Stimulated activated CD8-positive, alpha-beta memory T cell treated with anti-CD3 and anti-CD28 coated beads, Interleukin-12 subunit alpha, Interleukin-12 subunit beta, amount 100 ng/mL, for 24 hours (primary cell): ENCODE results near the gene TMTC4.
"Not testable (repeated sequence)": the region's sequence is repeated elsewhere in the genome, so short reads cannot be mapped to it uniquely, and the experiment has no call there.

Experiments
- DNase-seq: peaks from one replicate; pipeline ENCODE4 v3.0.0-alpha.2; 2020; ENCODE audit errors: extremely low read depth

Gene TMTC4

DNA sequence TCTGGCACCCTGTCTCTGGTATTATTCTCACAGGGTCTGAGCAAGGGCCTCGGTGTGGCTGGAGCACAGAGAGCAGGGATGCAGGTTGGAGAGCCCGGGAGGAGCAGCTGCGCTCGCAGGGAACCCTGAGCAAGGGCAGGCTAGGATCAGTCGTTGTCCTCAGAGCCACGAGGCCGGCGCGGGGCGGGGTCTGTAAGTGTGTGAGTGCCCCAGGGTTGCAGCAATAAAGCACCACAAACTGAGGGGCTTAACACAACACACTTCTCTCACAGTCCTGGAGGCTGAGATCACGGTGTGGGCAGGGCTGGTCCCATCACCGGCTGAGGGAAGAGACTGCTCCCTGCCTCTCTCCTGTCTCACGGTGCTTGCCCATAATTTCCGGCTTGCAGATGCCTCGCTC lies 47.5 kb downstream of the TMTC4 start:
- DNase-seq = no peak

DNA sequence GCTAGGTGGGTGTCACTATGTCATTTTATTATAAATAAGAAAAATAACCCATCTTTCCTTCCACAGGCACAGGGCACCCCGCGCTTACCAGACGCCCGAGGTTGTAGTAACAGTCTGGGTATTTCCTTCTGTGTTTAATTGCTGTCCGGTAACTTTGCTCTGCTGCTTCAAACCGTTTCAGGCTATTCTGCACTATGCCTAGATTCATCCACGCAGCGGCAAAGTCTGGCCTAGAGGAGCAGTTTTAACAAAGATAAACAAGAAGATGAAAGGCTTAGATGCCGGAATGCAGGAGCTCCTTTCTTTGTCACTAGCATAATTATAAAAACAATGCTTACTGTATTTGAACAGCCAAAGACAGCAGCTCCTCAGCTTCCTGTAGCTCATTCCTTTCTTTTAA lies 49.1 kb downstream of the TMTC4 start:
- no peak for DNase-seq

DNA sequence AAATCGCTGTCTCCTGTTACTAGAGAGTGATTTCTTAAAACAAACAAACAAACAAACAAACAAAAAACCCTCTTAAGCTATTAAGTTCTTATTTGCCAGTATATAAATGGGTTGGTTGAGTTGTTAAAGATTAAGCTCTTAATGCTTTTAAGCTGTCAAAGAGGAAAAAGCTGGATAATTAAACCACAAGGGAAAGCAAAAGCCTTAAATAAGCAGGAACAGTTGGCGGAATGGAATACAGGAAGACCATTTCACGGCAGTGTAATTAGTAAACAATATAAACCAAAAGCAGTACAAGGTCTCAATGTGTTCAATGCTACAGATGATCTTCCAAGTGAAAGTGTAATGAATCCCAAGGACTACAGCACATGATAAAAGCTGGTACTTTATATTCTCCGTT lies 53.8 kb downstream of the TMTC4 start:
- DNase-seq = no peak

DNA sequence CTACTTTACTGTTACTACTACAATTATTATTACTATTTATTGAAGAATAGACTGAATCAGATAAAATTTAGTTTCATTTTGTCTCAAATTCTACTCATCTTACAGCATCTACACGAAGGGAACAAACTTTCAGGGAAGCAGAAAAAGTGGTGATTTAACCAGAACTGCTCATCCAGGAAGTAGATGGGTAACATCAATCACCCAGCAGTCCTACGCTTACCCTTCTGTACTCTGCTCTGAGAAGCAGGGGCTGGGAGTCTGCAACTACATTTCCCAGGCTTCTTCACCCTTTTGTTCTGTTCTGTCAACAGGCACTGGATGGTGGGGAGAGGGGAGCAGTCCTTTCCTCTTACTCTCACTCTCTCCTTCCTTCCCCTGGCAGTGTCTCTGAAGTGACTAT lies 54.7 kb downstream of the TMTC4 start:
- no peak for DNase-seq

DNA sequence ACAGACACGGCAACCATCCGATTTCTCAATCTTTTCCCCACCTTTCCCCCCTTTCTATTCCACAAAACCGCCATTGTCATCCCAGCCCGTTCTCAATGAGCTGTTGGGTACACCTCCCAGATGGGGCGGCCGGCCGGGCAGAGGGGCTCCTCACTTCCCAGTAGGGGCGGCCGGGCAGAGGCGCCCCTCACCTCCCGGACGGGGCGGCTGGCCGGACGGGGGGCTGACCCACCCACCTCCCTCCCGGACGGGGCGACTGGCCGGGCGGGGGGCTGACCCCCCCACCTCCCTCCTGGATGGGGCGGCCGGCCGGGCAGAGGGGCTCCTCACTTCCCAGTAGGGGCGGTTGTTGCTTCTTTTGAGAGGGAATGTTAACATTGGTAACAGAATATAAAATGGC lies 55.7 kb downstream of the TMTC4 start:
- not testable (repeated sequence) for DNase-seq

DNA sequence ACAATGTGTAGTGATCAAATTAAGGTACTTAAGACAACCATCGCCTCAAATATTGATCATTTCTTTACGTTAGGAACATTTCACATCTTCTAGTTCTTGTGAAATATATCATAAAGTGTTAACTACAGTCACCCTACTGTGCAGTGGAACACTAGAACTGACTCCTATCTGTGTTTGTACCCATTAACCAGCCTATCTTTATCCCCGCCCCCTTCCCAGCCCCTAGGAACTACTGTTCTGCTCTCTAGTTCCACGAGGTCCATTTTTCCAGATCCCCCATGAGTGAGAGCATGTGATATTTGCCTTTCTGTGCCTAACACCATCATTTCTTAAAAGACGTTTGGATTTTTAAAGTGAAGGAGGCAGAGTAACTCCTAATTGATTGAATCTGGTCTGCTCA lies 61.6 kb downstream of the TMTC4 start:
- no peak for DNase-seq

DNA sequence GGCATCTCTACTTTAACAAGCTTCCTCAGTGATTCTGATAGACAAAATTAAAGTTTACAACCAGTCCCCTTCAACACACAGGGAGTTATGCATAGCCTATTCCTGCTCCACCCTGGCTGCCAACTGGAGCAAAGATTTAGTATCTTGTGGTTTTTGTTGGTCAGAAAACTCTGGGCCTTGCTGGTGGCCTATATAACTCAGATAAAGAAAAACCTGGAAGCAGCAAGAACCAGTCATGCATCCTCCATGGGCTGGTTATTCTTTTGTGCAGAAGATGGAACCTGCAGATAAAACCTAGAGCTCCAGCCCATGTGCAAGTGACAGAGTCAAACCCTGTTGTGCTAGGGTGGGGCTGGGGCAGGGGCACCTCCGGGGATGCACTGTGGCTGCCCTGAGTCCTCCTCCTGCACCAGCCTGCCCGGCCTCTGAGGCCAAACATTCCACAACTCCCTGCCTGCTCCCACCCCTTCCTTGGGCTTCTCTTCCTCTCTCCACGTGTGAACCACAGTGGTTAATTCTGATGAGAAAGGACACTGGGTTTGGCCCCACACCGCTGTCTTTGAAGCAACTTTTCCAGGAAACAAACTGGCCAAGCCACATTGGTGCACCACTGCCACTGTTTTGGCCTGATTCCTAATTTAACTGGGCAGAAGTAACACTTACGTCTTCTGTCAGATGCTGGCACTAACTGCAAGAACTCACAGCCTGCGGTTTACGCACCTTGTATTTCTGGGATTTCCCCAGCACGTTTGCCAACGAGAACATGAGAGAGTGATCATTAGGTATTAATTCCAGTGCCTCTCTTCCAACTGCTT lies 62.7 kb downstream of the TMTC4 start:
- no peak for DNase-seq

DNA sequence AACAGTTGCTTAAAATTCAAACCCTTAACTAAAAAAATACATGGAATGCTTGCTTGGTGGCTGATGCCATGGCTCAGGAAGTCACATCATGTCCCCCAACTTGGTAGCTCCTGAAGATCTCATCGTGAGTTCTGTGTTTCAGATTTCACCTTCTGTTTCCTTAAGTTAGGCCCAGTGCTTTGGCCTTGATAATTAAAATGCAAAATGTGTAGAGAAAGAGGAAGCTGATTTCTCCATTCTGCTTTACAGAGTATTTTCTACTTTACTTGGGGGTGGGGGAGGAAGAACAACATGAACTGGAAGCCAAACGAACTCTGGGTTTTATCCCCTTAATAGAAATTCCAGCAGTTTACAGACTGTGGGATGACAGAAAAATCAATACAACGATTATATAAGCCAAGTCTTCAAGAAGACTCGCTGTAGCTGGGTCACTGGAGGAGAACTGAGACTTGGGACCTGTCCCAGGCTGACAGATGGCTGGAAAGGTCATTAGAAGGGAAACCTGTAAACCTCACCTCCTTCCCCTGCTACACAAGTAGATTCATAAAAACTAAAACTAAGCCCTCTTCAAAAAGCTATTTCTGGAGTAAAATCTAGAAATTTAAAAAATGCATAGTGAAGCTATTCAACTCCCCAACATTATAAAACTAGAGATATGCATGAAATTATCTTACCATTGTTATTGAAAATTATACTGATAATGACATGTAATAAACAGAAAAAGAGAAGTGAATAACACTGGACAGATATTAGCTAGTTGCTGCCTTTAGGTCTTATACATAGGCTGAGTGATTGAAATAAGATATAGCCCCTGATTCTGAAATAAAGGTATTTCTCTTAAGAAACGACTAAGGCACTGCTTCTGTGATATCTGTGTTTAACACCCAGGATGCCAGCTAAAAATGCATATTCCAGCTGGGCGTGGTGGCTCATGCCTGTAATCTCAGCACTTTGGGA lies 63.9 kb downstream of the TMTC4 start:
- DNase-seq = no peak

DNA sequence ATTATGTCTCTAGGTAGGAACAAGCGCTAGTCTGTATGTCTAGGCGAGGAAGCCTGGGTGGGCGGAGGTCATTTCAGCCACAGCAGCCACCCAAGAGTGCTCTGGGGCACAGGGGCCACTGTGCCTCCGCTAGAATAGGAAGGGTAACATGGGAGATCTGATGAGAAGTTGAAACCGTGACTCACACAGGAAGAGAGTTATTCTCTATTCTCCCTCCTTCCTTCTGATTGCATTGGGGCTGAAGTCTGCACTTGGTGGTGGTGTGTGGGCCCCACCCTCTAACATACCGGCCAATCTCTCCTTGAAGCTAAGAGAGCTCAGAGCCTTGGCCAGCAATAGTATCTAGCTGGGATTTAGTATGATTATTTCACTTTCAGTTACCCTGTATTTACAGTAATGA lies 65.7 kb downstream of the TMTC4 start:
- DNase-seq = no peak

DNA sequence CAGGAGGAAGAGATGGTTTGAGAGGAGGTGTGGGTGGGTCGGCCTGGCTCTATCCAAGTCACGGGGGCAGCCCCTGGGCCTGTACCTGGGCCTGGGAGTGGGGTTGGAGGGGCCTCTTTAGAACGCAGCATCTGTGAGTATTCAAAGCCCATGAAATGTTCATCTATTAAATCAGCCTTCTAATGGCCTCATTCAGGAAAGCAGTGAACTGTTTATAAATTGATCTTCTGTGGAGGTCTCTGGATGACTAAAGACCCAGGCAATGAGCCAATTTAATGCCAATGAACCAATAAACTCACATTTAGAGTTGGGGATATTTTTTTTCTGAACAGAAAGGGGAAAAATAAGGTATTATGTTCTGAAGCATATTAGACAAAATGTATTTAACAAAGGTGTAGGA lies 66.1 kb downstream of the TMTC4 start:
- no peak for DNase-seq

DNA sequence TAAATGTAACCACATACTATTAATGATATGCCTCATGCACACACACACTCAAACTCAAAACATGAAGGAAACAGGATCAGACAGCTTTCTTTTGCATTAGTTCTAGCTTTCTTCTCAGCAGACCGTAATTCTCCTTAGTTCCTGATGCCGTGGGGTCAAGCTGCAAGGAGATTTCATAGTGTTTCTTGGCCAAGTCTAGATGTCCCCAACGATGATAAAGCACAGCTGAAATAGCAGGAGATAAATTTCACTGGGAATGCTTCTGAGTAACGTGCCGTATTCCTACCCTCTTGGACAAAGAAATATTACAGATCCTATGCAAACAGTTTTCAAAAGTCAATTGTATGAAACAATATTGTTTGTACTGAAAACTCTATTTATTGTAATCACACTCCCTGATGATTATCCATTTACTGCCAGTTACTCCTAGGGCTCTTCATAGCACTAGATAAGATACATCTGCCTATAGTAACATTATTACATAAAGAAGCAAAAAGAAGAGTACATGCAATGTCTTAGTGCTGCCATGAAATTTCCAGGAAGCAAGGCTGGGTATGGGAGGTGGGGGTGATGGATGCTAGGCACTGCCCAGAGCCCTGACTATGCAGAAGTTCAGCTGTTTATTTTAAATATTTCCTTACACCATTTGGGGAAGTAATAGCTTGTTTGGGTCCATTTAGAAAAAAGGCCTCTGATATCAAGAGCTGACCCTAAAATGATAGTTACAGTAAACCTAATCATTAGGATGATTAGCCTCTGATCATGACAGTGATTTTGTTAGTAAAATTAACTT lies 69.5 kb downstream of the TMTC4 start:
- DNase-seq = no peak

DNA sequence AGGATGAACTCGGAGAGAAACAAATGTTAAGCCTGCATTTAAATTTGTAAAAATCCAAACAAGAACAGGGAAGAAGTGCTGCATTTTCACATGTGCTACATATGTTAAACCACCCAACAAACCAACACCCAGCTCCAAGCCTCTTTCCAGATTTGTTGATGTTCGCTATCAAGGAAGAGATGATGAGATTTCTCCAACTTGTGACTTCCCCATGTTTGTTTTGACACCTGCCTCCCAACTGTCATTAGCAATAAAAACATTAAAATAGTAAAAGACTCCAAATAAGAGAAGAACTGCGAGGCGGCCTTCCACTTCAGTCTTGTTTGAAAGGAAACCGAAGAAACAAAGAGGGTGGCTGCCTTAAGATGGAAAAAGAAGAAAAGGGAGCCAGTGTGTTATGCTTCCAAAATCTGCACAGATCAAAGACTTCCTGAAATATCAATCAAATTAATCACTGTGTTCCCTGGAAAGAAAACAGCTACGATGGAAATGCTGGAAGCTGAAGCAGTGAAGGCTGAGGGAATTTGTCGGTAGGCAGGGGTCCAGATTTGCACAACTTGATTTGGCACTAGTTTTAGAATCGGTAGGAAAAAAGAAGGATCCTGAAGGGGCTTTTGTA lies 72.0 kb downstream of the TMTC4 start:
- DNase-seq = no peak

DNA sequence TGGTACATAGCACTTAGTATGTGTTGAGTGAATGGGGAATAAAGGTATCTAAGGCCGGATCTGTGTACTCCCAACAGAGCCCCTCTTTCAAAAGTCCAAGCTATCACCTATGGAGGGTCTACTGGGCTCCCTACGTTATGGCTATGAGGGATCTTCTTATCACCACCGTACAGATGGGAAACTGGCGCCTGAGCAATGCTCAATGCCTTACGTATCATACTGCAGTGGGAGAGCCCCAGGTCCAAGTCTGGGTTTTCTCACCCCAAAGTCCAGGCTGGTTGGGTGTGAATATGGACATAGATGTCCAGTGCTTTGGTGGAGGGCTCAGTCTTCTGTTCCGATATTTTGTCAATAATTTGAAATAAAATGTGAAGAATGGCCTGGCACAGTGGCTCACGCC lies 72.9 kb downstream of the TMTC4 start:
- no peak for DNase-seq

DNA sequence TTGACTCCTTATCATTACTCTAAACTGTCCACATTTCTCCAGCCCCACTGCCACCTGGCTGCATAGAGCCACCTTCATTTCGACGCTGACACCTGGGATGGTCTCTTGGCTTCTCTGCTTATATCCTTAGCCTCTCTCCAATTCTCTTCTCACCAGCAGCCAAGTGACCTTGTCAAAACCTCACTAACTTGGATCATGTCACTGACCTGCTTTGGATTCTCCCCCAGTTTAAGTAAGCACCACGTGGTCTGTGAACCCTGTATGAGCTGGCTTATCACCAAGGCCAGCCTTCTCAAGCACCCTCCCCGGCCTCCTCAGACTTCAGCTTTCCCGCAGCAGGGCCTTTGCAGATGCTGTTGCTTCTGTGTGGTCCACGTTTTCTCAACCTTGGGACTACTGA lies 73.7 kb downstream of the TMTC4 start:
- DNase-seq = no peak

DNA sequence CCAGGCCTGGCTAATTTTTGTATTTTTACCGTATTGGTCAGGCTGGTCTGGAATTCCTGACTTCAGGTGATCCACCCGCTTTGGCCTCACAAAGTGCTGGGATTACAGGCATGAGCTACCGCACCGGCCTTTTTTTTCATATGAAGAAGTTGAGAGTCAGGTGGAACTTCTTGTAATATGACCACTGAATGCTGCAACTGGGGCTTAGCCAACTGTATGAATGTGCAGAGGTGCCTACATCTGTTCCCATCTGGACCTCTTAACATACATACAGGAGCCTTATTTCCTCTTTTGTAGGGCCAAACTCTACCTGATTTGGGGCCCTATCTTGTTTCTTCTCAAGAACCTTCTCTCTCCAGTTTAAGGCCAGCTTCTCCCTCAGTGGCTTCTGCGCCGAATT lies 74.1 kb downstream of the TMTC4 start:
- DNase-seq = no peak

DNA sequence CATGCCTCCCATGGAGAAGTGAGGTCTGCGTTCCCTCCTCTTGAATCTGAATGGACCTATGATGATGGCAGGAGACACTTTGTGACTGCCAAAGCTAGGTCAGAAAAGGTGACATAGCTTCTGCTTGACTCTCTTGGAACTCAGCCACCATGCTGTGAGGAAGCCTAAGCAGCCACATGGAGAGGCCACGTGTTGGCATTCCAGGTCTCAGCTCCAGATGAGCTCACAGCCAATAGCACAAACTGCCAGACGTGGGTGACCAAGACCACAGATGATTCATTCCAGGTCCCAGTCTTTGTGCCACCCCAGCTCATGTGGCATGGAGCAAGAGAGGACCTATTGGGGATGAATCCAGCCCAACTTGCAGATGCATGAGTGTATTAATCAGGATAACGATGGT lies 77.3 kb downstream of the TMTC4 start:
- no peak for DNase-seq

DNA sequence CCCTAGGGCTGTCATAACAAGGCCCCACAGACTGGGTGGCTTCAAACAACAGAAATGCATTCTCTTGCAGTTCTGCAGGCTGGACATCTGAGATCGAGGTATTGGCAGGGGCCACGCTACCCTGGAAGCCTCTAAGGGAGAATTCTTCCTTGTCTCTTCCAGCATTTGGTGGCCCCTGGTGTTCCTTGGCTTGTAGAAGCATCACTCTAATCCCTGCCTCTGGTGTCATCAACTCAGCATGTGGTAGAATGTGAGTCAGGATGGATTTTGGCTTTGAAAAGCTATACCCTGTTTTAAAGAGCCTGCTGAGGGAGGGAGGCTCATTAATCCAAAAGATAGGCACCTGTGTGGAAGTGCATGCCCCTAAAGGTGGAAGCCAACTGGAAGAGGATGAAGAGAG lies 78.1 kb downstream of the TMTC4 start:
- no peak for DNase-seq

DNA sequence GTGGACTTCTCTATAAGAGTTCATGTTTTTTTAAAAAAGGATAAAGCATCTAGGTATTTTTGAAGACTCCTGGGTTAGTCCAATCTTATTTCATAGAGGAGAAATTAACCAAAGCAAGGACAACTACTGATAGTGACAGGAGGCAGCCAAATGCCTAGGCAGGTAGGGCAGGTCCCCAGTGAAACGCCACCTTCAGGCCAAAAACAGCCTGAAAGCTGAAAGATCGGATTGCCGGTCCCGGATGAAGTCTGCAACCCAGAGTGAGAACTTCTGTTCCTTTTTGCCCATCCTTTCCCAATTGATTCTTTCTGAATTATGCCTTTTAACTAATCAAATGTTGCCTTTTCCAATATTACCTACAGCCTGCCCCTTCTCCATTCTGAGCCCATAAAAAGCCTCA lies 79.9 kb downstream of the TMTC4 start:
- no peak for DNase-seq

DNA sequence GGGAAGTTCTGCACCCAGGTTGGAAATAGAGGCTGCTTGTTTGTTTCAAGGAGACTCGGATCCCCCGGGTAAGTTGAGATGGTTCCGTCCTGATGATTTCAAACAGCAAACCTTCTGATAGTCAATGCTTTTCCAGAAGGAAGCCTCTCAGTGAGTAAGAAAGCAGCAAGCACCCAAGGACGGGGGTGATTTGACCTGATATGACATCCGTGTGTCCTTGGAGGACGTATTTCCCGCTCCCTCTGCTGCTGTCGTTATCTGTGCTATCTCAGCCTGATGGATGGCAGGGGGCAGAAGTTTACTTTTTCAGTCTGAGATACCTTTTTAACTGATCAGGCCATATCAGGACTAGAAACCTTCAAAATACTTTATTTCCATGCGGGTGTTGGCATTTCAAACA lies 80.3 kb downstream of the TMTC4 start:
- no peak for DNase-seq

DNA sequence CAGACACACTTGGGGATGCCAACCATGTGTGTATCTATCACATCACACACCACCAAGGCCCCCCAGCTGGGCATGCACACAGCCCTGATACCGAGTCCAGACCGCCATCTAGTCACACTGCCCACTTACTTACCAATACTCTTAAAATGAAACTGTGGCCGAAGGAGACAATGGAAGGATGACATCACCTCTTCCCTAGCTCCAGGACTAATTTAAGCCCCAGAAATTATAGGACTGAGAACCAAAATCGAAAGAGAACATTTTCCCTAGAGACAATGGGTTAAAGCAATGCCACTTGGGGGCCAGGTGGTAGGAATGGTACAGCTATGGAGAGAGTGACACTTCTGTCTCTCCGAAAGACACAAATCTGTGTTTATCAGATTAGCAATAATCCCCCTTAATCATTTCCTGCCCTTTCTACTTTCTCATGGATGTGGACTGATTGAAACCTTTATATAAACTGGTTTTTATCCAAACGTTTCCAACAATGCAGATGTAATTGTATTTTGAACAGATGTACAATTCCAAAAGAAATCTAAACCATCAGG lies 85.3 kb downstream of the TMTC4 start:
- no peak for DNase-seq
